HEK293 (cell line): ENCODE data around the gene POU2AF3.

Source experiments
- CTCF ChIP-seq: fragments of 450-650 bp; formaldehyde crosslinking; IDR thresholded peaks from 2 replicates; pipeline ENCODE4 v1.5.1; 2016; ENCODE audit warnings: missing biosample characterization, missing genetic modification characterization
- PBX3 ChIP-seq: sonication (generic); formaldehyde crosslinking; IDR thresholded peaks from 2 replicates; pipeline ENCODE4 v1.8.1; 2022; ENCODE audit warnings: mild to moderate bottlenecking, moderate library complexity, missing genetic modification reagents
- TCF7L2 ChIP-seq: IDR thresholded peaks from 2 replicates; pipeline ENCODE4 v1.6.1; 2011; ENCODE audit warnings: low read depth, mild to moderate bottlenecking, inconsistent platforms, low read length, moderate library complexity, borderline replicate concordance
- ZBTB1 ChIP-seq: fragments of 450-650 bp; formaldehyde crosslinking; IDR thresholded peaks from 2 replicates; pipeline ENCODE4 v1.5.1; 2016; ENCODE audit warnings: missing biosample characterization, missing genetic modification characterization
- ZNF184 ChIP-seq: fragments of 450-650 bp; IDR thresholded peaks from 2 replicates; pipeline ENCODE4 v1.5.1; 2018; ENCODE audit warnings: missing biosample characterization, mild to moderate bottlenecking, missing genetic modification characterization
- ZNF221 ChIP-seq: fragments of 450-650 bp; formaldehyde crosslinking; IDR thresholded peaks from 2 replicates; pipeline ENCODE4 v1.5.1; 2017; ENCODE audit warnings: missing biosample characterization, missing genetic modification characterization, borderline replicate concordance
- ZNF510 ChIP-seq: fragments of 450-650 bp; formaldehyde crosslinking; IDR thresholded peaks from 2 replicates; pipeline ENCODE4 v1.5.1; 2018; ENCODE audit warnings: mild to moderate bottlenecking, missing genetic modification characterization, missing biosample characterization; ENCODE audit not compliant: insufficient replicate concordance
- ZNF830 ChIP-seq: fragments of 450-650 bp; IDR thresholded peaks from 2 replicates; pipeline ENCODE4 v1.5.0; 2018; ENCODE audit warnings: missing biosample characterization, missing genetic modification characterization, low read depth, mild to moderate bottlenecking, moderate library complexity
- TF ChIP-seq, protein P1 (sequence below): fragments of 450-650 bp; formaldehyde crosslinking; IDR thresholded peaks from 2 replicates; pipeline ENCODE4 v1.5.1; 2016; ENCODE audit warnings: missing biosample characterization, missing genetic modification characterization

DNA sequence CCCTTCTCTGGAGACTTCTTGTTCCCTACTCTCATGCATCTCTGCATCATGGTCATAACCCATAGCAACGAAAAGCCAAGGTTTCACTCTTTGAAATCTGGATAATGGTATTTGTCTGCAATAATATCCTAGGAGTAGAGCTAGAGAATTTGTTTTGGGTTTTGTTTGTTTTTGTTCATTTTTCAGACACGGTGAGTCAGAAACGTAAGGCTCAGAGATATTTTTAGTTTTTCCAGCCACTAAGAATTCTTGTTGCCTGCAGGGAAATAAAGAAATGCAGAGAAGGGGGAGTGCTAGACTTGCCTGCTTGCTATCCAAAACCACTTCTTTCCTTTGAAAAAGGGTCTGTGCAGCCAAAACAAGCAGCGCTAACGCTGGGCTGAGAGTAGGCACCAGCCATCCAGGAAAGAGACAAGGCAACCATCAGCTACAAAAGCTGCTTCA lies 26.0 kb downstream of the POU2AF3 start:
- no peak for TF ChIP-seq ZNF510 (tag by site-specific recombination)
- TF ChIP-seq CTCF, result no peak
- TF ChIP-seq TCF7L2, result no peak
- TF ChIP-seq, protein P1, sequence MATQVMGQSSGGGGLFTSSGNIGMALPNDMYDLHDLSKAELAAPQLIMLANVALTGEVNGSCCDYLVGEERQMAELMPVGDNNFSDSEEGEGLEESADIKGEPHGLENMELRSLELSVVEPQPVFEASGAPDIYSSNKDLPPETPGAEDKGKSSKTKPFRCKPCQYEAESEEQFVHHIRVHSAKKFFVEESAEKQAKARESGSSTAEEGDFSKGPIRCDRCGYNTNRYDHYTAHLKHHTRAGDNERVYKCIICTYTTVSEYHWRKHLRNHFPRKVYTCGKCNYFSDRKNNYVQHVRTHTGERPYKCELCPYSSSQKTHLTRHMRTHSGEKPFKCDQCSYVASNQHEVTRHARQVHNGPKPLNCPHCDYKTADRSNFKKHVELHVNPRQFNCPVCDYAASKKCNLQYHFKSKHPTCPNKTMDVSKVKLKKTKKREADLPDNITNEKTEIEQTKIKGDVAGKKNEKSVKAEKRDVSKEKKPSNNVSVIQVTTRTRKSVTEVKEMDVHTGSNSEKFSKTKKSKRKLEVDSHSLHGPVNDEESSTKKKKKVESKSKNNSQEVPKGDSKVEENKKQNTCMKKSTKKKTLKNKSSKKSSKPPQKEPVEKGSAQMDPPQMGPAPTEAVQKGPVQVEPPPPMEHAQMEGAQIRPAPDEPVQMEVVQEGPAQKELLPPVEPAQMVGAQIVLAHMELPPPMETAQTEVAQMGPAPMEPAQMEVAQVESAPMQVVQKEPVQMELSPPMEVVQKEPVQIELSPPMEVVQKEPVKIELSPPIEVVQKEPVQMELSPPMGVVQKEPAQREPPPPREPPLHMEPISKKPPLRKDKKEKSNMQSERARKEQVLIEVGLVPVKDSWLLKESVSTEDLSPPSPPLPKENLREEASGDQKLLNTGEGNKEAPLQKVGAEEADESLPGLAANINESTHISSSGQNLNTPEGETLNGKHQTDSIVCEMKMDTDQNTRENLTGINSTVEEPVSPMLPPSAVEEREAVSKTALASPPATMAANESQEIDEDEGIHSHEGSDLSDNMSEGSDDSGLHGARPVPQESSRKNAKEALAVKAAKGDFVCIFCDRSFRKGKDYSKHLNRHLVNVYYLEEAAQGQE (tag by site-specific recombination), result no peak
- no peak for TF ChIP-seq ZNF830 (tag by site-specific recombination)
- TF ChIP-seq ZBTB1, result no peak
- TF ChIP-seq PBX3 (CRISPR knock-in tag), result no peak
- TF ChIP-seq ZNF221 (tag by site-specific recombination), result no peak
- TF ChIP-seq ZNF184, result no peak
